HG02943 (cell line): Measurements from ENCODE around the gene SCN5A.

Experiments used
- ATAC-seq: cut with Tn5 transposase; IDR thresholded peaks from one replicate; pipeline ENCODE4 v1.9.1; 2021; ENCODE audit warnings: mild to moderate bottlenecking, low read depth, moderate library complexity; ENCODE audit not compliant: unreplicated experiment

SCN5A gene

GRCh38 chr3:38627956-38628355 lies 21.5 kb downstream of the SCN5A start:
- ATAC-seq, result no peak

- ATAC-seq, result no peak
Measured at GRCh38 chr3:38626171-38626570, 23.3 kb downstream of the SCN5A start.

DNA sequence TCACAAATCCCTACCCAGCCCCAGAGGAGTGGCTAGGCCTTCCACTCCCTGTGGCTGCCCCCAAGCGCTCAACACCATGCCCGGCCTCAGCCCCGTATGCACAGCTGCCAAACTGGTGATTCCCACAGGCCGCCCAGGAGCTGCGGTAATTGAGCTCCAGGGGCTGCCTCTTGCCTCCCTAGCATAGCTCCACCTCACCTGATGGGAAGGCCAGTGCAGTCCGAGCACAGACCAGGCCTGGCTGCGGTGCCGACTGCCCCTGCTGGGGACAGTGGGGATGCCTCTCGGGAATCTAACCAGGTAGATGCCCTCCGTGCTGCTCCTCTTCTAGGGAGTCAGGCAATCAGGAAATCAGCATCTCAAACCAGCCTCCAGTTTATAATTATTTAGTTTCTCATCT lies 25.9 kb downstream of the SCN5A start:
- no peak for ATAC-seq

GRCh38 chr3:38622336-38622735 lies 27.2 kb downstream of the SCN5A start:
- no peak for ATAC-seq

DNA sequence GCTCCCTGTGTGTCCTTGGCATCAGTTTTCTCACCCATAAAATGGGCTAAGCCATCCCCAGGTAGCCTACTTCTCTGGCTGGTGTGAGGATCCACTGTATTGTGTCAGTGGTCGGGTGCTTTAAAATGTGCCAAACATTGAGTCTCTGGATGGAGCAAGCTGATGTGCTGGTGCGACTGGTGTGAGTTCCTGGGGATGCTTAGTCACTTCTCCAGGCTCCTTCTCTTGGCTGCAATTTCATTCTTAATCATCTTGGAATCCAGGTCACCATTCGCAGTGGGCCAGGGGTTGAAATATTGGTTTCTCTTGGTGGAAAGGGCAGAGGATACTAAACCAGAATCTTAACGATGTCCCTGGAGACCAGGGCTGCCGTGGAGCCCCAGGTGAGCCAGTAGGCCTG lies 29.3 kb downstream of the SCN5A start:
- no peak for ATAC-seq

DNA sequence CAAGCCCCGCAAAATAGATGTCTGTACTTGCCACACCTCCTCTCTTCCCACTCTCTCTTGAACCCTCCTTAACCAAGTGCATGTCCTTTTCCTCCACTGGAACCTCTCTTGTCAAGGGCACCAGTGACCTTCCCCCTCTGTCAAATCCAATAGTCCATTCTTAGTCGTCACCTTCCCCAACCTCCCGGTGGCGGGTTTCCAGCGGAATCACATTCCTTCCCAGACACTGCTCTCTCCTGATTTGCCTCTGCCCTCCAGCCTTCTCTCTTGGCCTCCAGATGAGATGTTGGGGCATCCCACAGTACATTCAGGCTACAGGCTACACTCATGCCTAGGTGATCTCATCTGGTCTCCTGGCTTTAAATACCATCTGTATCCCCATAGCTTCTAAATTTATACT lies 31.1 kb downstream of the SCN5A start:
- no peak for ATAC-seq

DNA sequence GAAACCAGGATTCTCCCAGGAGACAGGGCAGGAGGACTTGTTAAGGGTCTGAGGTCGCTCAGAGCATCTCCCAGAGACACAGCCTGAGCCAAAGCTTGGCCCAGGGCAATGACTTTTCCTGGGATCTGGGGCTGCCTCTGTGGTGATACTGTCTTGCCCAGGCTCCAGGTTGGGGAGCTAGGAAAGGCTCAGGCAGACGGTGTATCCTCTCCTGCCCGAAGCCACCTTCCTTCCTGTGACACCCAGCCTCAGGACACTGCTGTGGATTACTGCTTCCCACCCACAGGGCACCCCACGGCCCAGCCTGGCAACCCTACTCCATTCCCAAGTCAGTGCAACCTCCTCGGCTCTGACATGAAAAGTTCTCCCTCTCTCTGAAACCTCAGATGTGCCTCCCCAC lies 31.9 kb downstream of the SCN5A start:
- no peak for ATAC-seq

- no peak for ATAC-seq
Measured at GRCh38 chr3:38617137-38617536, 32.4 kb downstream of the SCN5A start.

DNA sequence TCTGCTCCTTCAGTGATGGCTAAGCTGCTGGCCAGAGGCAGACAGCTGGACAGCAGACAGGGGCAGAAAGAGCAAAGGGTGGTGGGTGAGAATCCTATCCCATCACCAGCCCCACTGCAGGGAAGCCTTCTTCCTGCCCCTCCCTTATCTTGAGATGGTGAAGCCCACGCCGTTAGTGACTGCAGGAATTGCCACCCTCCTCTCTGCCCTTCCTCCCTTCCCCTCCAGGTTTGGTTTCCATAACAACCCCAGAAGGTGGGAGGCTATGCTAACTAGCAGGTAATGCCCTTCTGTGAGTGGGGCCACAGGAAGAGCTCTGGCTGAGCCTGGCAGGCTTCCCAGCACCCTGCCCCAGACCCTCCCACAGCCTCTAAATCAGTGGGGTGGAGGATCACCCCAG lies 32.8 kb downstream of the SCN5A start:
- ATAC-seq, result no peak

DNA sequence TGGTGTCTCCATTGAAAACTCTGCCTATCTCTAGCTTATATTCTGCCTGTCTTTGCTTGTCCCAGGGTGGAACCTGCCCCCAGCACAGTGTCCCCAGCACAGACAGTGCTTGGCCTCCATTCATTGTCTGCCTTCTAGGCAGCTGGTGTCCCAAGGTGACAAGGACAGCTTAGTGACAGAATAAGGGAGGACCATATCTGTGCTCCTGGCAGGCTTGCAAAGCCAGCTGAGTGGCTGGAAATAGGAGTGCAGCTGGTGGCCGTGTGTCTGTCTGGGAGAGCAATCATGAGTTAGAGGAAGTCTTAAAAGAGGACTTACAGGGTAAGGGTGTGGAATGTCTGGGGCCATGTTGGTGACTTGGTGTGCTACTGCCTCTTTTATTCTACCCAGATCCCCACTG lies 33.4 kb downstream of the SCN5A start:
- no peak for ATAC-seq

- ATAC-seq, result no peak
Measured at GRCh38 chr3:38614651-38615352, 34.7 kb downstream of the SCN5A start.

GRCh38 chr3:38614091-38614490 lies 35.4 kb downstream of the SCN5A start:
- no peak for ATAC-seq

GRCh38 chr3:38613426-38613825 lies 36.1 kb downstream of the SCN5A start:
- ATAC-seq, result no peak

GRCh38 chr3:38611866-38612265 lies 37.6 kb downstream of the SCN5A start:
- ATAC-seq, result no peak

DNA sequence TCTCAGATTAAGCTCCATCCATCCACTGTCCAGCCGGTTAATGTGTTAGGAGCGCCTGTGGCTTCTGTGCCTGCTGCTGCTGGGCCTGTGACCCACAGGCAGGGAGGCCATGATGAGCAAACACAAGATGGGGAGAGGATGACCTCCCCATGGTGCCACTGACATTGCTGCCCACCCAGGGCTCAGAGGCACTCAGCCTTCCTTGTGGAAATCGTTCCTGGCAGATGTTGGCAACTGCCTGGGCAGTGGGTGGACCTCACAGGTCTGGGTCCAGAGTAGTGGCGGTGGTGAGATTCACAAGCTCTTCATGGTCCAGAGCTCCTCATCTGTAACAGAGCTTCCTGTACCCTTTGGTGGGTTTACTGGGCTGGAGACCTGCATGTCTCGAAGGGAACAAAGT lies 38.6 kb downstream of the SCN5A start:
- ATAC-seq, result no peak

DNA sequence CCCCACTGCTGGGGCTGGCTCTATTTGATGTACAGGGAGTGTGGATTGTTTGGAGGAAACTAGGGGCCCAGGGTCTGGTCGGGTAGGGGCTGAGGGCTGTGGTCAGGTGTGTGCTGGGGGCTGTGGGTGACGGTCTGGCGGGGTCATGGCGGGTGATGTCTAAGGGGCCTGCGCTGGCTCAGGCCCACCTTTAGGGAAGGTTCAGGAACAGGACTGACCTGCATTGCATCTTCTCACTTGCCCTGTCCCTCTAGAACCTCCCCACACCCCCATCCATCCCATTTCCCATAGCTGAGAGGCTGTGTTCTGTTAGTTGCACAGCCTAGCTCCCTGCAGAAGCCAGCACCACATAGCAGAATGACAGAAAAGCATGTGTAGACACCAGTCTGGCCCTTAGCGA lies 39.1 kb downstream of the SCN5A start:
- ATAC-seq, result no peak

DNA sequence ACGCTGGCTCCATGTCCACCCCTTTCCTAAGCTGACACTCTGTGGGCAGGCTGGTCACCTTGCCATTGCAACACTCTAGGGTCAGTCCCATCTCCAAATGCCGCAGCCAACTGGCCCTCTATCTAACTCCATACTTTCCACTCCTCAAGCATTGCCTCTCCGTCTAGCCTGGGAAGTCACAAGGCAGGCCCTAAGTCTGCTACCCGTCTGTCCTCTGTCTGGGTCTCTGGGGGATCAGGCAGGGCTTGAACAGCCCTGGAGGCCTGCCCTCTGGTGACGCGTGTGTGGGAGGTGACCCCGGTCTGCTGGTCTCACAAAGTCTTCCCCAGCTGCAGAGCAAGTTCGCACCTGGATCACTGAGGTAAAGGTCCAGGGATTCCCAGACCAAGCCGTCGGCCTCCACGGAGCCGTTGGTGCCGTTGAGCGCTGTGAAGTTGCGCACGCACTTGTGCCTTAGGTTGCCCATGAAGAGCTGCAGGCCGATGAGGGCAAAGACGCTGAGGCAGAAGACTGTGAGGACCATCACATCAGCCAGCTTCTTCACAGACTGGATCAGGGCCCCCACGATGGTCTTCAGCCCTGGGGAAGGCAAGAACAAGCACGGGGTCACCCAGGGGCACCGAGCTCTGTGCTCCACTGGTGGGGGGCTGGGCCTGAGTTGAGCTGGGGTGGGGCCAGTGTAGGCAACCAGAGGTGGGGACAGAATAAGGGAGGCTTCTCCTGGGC lies 39.9 kb downstream of the SCN5A start:
- no peak for ATAC-seq

DNA sequence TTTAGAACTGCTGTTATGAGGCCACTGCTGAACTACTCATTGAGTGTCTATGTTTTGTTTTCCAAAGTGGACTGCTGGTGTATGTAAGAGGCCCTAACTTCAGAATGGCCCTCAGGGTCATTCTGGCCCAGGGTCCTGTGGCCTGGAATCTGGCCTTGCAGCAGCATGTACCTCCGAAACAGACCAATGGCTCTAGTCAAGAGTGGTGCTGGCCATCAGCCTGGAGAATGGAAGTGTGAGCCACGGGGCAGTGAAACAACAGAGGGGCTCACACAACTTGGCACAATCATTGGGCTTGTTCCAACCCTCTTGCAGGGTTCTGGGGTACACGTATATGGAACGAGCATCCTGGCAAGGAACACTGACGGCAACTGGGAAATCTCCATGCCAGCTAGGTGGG lies 40.5 kb downstream of the SCN5A start:
- no peak for ATAC-seq

- ATAC-seq, result no peak
Measured at GRCh38 chr3:38608086-38608775, 41.3 kb downstream of the SCN5A start.

GRCh38 chr3:38606561-38606960 lies 42.9 kb downstream of the SCN5A start:
- no peak for ATAC-seq

DNA sequence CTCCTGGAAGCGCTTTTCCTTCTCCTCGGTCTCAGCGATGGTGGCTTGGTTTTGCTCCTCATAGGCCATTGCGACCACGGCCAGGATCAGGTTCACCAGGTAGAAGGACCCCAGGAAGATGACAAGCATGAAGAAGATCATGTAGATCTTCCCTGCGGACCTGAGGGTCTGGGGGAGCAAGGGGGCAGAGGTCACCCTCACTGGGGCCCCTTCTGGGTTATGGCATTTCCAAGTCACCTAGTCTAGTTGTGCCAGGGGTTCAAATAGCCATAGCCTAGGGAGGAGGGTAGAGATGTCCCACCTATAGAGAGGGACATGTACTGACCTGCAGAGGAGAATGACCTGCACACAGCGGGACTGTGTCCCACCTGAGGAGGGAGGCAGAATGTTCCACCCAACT lies 43.5 kb downstream of the SCN5A start:
- no peak for ATAC-seq

DNA sequence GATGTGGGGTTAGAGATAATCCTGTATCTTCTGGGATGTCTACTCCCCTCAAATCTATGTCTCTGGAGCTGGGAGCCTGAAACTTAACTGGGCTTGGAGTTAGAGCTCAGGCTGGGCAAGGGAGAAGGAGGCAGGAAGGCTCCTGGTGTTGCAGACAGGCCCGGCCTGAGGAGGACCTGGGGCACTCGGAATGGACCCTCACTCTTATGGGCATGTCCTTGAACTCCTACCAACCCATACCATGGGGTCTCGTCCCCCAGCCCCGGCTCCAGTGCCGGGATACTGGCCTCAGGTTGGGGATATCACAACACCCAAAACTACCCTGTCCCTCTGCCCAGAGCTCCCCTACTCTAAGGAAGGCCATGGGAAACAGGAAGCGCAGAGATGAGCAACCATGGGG lies 45.2 kb downstream of the SCN5A start:
- ATAC-seq, result no peak
